NCI-H226 (cell line): ENCODE results near the gene GBA3.

Experiments
- DNase-seq: peaks from one replicate; pipeline ENCODE4 v3.0.0-alpha.2; 2015

GBA3 gene

GRCh38 chr4:22692736-22693135 lies at the start of gene GBA3:
TSS of gene GBA3 (plus strand) at chr4:22692937.
- no peak for DNase-seq

- DNase-seq, result no peak
These were observed 48.8 kb upstream of the GBA3 start for GRCh38 chr4:22643952-22644351.

GRCh38 chr4:22645481-22646182 lies 47.1 kb upstream of the GBA3 start:
- DNase-seq, result no peak

GRCh38 chr4:22648996-22649395 lies 43.7 kb upstream of the GBA3 start:
- DNase-seq, result no peak

GRCh38 chr4:22650771-22651170 lies 42.0 kb upstream of the GBA3 start:
- no peak for DNase-seq

- no peak for DNase-seq
These were observed 39.0 kb upstream of the GBA3 start for GRCh38 chr4:22653752-22654151.

- no peak for DNase-seq
These were observed 31.3 kb upstream of the GBA3 start for GRCh38 chr4:22661443-22661842.

GRCh38 chr4:22667332-22667940 lies 25.3 kb upstream of the GBA3 start:
- no peak for DNase-seq

- no peak for DNase-seq
These were observed 24.4 kb upstream of the GBA3 start for GRCh38 chr4:22668301-22668700.

- no peak for DNase-seq
These were observed 24.0 kb upstream of the GBA3 start for GRCh38 chr4:22668702-22669101.

GRCh38 chr4:22670956-22671355 lies 21.8 kb upstream of the GBA3 start:
- DNase-seq, result peak; percentile 69

GRCh38 chr4:22672519-22672918 lies 20.2 kb upstream of the GBA3 start:
- no peak for DNase-seq

GRCh38 chr4:22672944-22673343 lies 19.8 kb upstream of the GBA3 start:
- DNase-seq, result no peak

- no peak for DNase-seq
These were observed 18.0 kb upstream of the GBA3 start for GRCh38 chr4:22674700-22675099.

GRCh38 chr4:22676063-22676462 lies 16.7 kb upstream of the GBA3 start:
- no peak for DNase-seq

GRCh38 chr4:22677780-22678179 lies 15.0 kb upstream of the GBA3 start:
- no peak for DNase-seq

- no peak for DNase-seq
These were observed 13.5 kb upstream of the GBA3 start for GRCh38 chr4:22678940-22679854.

GRCh38 chr4:22680065-22680642 lies 12.6 kb upstream of the GBA3 start:
- DNase-seq, result no peak

- no peak for DNase-seq
These were observed 9.0 kb upstream of the GBA3 start for GRCh38 chr4:22683726-22684125.

- DNase-seq, result no peak
These were observed 6.6 kb upstream of the GBA3 start for GRCh38 chr4:22686141-22686540.

GRCh38 chr4:22688236-22688635 lies 4.5 kb upstream of the GBA3 start:
- DNase-seq, result peak; percentile 18

GRCh38 chr4:22689428-22689827 lies 3.3 kb upstream of the GBA3 start:
- DNase-seq, result no peak

GRCh38 chr4:22695029-22695428 lies 2.3 kb downstream of the GBA3 start:
- DNase-seq, result no peak
